Smooth muscle cell (in vitro differentiated cells): ENCODE results near the gene ZNF182. TPM values are rescaled to one million over a fixed set of nuclear protein-coding genes. Genes with fewer than 3 reads are reported as not detected.

Experiments
- DNase-seq: peaks from one replicate; lab custom pipeline; 2025; ENCODE audit not compliant: unreplicated experiment; lab: John Stamatoyannopoulos, UW
- H2AFZ ChIP-seq: fragments of 200-600 bp; sonication (generic); 2 replicates; pipeline ENCODE4 v1.6.0; 2016; ENCODE audit warnings: antibody characterized with exemption, low read depth, mild to moderate bottlenecking
- H3F3A ChIP-seq: fragments of 200-600 bp; sonication (generic); 2 replicates; pipeline ENCODE4 v1.6.0; 2017; ENCODE audit warnings: antibody characterized with exemption, low read depth
- H3K27ac ChIP-seq: fragments of 200-600 bp; sonication (generic); 2 replicates; pipeline ENCODE4 v1.5.1; 2016; ENCODE audit warnings: low read depth, mild to moderate bottlenecking
- H3K27me3 ChIP-seq: fragments of 200-600 bp; sonication (generic); 2 replicates; pipeline ENCODE4 v1.6.1; 2016; ENCODE audit warnings: low read depth, mild to moderate bottlenecking
- H3K36me3 ChIP-seq: fragments of 200-600 bp; sonication (generic); 2 replicates; pipeline ENCODE4 v1.5.1; 2016; ENCODE audit warnings: low read depth
- H3K4me1 ChIP-seq: fragments of 200-600 bp; sonication (generic); 2 replicates; pipeline ENCODE4 v1.5.1; 2016; ENCODE audit warnings: low read depth
- H3K4me2 ChIP-seq: fragments of 200-600 bp; sonication (generic); 2 replicates; pipeline ENCODE4 v1.6.0; 2016; ENCODE audit warnings: mild to moderate bottlenecking
- H3K4me3 ChIP-seq: fragments of 200-600 bp; sonication (generic); 2 replicates; pipeline ENCODE4 v1.5.1; 2016; ENCODE audit warnings: mild to moderate bottlenecking
- H3K79me2 ChIP-seq: fragments of 200-600 bp; sonication (generic); 2 replicates; pipeline ENCODE4 v1.6.0; 2016; ENCODE audit warnings: low read depth, mild to moderate bottlenecking
- H3K9ac ChIP-seq: fragments of 200-600 bp; sonication (generic); 2 replicates; pipeline ENCODE4 v1.6.0; 2016; ENCODE audit warnings: low read depth
- H3K9me3 ChIP-seq: fragments of 200-600 bp; sonication (generic); replicated peaks from 2 replicates; pipeline ENCODE4 v1.5.1; 2016; ENCODE audit warnings: low read depth
- H4K20me1 ChIP-seq: fragments of 200-600 bp; sonication (generic); 2 replicates; pipeline ENCODE4 v1.6.0; 2016; ENCODE audit warnings: low read depth
- WGBS: methylation state at CpG from one replicate; pipeline ENCODE4 v1.1.7; 2016; ENCODE audit warnings: low lambda C conversion rate; 5-methylcytosine and 5-hydroxymethylcytosine counted together
- polyA plus RNA-seq: library from polyadenylated mRNA; unstranded; fragments of >200 nt; fragmentation: Nextera tagmentation; extraction: Ambion mirVana; gene quantifications from 2 replicates; pipeline ENCODE4 v1.2.1, GENCODE V29; 2016
- total RNA-seq: library from RNA; depleted of rRNA; stranded (reverse); fragments of >200 nt; gene quantifications from 2 replicates; pipeline ENCODE4 v1.2.3, GENCODE V29; 2014
- TF ChIP-seq, protein P1 (sequence below): fragments of 200-600 bp; sonication (generic); IDR thresholded peaks from 2 replicates; pipeline ENCODE4 v1.5.1; 2017; ENCODE audit warnings: borderline replicate concordance, mild to moderate bottlenecking, antibody characterized with exemption; ENCODE audit not compliant: insufficient read depth, poor library complexity, severe bottlenecking

ZNF182 gene
- 5.8 and 7.4 TPM in 2 replicates for total RNA-seq
- polyA plus RNA-seq: 2.8 and 3.0 TPM in 2 replicates

GRCh38 chrX:48003758-48004457, at the start of gene ZNF182:
Gene ZNF182 (minus strand): TSS chrX:48003989. CDS start chrX:48002609, 1,380 bp downstream.
- no peaks in the 10 kb centered on the region for H4K20me1 ChIP-seq
- WGBS: 33% methylated on average over 34 of the region's 34 CpGs
- H3K79me2 ChIP-seq: peaks cover 7% of the 10 kb centered on the region
- H3K27ac ChIP-seq: no peak within 1 kb of the TSS
- no peaks in the 10 kb centered on the region for H3F3A ChIP-seq
- TF ChIP-seq, protein P1, sequence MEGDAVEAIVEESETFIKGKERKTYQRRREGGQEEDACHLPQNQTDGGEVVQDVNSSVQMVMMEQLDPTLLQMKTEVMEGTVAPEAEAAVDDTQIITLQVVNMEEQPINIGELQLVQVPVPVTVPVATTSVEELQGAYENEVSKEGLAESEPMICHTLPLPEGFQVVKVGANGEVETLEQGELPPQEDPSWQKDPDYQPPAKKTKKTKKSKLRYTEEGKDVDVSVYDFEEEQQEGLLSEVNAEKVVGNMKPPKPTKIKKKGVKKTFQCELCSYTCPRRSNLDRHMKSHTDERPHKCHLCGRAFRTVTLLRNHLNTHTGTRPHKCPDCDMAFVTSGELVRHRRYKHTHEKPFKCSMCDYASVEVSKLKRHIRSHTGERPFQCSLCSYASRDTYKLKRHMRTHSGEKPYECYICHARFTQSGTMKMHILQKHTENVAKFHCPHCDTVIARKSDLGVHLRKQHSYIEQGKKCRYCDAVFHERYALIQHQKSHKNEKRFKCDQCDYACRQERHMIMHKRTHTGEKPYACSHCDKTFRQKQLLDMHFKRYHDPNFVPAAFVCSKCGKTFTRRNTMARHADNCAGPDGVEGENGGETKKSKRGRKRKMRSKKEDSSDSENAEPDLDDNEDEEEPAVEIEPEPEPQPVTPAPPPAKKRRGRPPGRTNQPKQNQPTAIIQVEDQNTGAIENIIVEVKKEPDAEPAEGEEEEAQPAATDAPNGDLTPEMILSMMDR: no peak
- H3K4me1 ChIP-seq: no peaks in the 10 kb centered on the region
- H3K36me3 ChIP-seq: no peaks in the 10 kb centered on the region
- H3K27me3 ChIP-seq: no peaks in the 10 kb centered on the region
- peak within 1 kb of the TSS; percentile 59 for H2AFZ ChIP-seq
- peak within 1 kb of the TSS; percentile 86 for H3K4me2 ChIP-seq
- H3K4me3 ChIP-seq: peak within 1 kb of the TSS; percentile 62
- H3K9me3 ChIP-seq: no peaks in the 10 kb centered on the region
- H3K9ac ChIP-seq: peak within 1 kb of the TSS; percentile 50
- peak; percentile 64 for DNase-seq

DNA sequence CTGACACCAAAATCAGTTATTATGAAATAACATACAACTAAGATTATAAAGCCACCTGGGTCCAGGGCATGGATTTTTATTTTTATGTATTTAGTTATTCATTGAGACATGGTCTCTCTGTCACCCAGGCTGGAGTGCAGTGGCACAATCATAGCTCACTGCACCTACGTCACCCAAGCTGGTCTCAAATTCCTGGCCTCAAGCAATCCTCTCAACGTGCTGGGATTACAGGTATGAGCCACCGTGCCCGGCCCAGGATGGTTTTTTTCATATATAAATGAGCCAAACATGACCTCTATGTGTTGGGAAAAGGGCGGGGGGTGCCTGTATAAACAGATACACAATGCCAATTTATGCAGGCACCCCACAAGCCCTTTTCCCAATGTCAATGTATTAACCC, 43.1 kb upstream of the ZNF182 start:
- peak overlapping the region; percentile 72 for H3K27ac ChIP-seq
- H3K36me3 ChIP-seq: no peaks in the 10 kb centered on the region
- no peaks in the 10 kb centered on the region for H3K9me3 ChIP-seq
- H2AFZ ChIP-seq: no peak overlapping the region
- 78% methylated on average over 5 of the region's 5 CpGs for WGBS
- DNase-seq: no peak
- no peak overlapping the region for H3K4me3 ChIP-seq
- no peaks in the 10 kb centered on the region for H3K27me3 ChIP-seq
- no peak overlapping the region for H3K9ac ChIP-seq
- no peaks in the 10 kb centered on the region for H3F3A ChIP-seq
- H4K20me1 ChIP-seq: no peaks in the 10 kb centered on the region
- H3K4me1 ChIP-seq: no peaks in the 10 kb centered on the region
- no peaks in the 10 kb centered on the region for H3K79me2 ChIP-seq
- no peak overlapping the region for H3K4me2 ChIP-seq
- TF ChIP-seq, protein P1: no peak

GRCh38 chrX:48045410-48046311, 41.9 kb upstream of the ZNF182 start:
- Histone ChIP-seq H3K4me3 (no peak overlapping the region), H3K79me2 (no peaks in the 10 kb centered on the region), H3K9me3 (no peaks in the 10 kb centered on the region), H3K4me2 (peak overlapping the region; percentile 63), H3K36me3 (no peaks in the 10 kb centered on the region), H3K27me3 (no peaks in the 10 kb centered on the region), H3K27ac (peak overlapping the region; percentile 72), H2AFZ (no peak overlapping the region), H3F3A (no peaks in the 10 kb centered on the region), H3K9ac (peak overlapping the region; percentile 0), H4K20me1 (no peaks in the 10 kb centered on the region), H3K4me1 (no peaks in the 10 kb centered on the region)
- peak; percentile 8 for DNase-seq
- WGBS: 42% methylated on average over 8 of the region's 8 CpGs
- TF ChIP-seq, protein P1: no peak
